GM23338 (cell line): Measurements from ENCODE around the gene LRRC19.

ENCODE experiments used
- CREB1 ChIP-seq: fragments of 250-450 bp; sonication (Bioruptor Pico); IDR thresholded peaks from 2 replicates; pipeline ENCODE4 v1.5.0; 2020; ENCODE audit warnings: low read depth, mild to moderate bottlenecking, moderate library complexity
- EZH2 ChIP-seq: fragments of 200-600 bp; sonication (generic); IDR thresholded peaks from one replicate; pipeline ENCODE4 v1.8.0; 2017; ENCODE audit warnings: antibody characterized with exemption, mild to moderate bottlenecking, low read depth; ENCODE audit not compliant: unreplicated experiment
- EZH2phosphoT487 ChIP-seq: fragments of 200-600 bp; sonication (generic); IDR thresholded peaks from one replicate; pipeline ENCODE4 v1.8.1; 2018; ENCODE audit warnings: antibody characterized with exemption; ENCODE audit not compliant: unreplicated experiment
- POLR2AphosphoS5 ChIP-seq: IDR thresholded peaks from 2 replicates; pipeline ENCODE4 v1.6.1; 2016; ENCODE audit warnings: antibody characterized with exemption, low read depth
- STAT1 ChIP-seq: IDR thresholded peaks from one replicate; pipeline ENCODE4 v1.6.1; 2016; ENCODE audit warnings: antibody characterized with exemption; ENCODE audit not compliant: unreplicated experiment
- ZNF114 ChIP-seq: fragments of 250-450 bp; sonication (Bioruptor Pico); IDR thresholded peaks from 2 replicates; pipeline ENCODE4 v1.5.0; 2020; ENCODE audit warnings: mild to moderate bottlenecking, moderate library complexity
- ZNF331 ChIP-seq: fragments of 250-450 bp; sonication (Bioruptor Pico); IDR thresholded peaks from 2 replicates; pipeline ENCODE4 v1.5.0; 2020; ENCODE audit warnings: low read depth, mild to moderate bottlenecking, moderate library complexity
- TF ChIP-seq, protein P1 (sequence below), 2 experiments: fragments of 200-600 bp in 1 of 2; sonication (generic) in 1 of 2; conservative IDR thresholded peaks; 2 replicates each; pipeline versions ENCODE4 v1.5.1 to v1.6.1; 2016 to 2017; ENCODE audit warnings: antibody characterized with exemption in 2 of 2, low read depth in 2 of 2, mild to moderate bottlenecking in 2 of 2, moderate library complexity in 1 of 2
- TF ChIP-seq, protein P2 (sequence below): IDR thresholded peaks from one replicate; pipeline ENCODE4 v1.6.1; 2018; ENCODE audit warnings: antibody characterized with exemption; ENCODE audit not compliant: unreplicated experiment

DNA sequence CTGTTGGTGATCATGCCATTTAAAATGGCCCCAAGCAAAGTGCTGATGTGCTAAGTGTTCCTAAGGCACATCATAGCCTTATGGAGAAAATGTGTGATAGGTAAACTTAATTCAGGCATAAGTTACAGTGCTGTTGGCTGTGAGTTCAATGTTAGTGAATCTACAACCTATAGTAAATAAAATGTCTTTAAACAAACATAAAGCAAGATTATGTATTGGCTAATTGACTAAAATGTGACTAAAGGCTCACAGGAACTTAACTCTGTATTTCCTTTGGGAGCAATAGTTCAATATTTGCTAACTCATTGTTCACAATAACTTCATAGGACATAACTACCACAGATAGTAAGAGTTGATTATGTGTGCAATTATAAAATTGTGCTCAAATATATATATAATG, 49.4 kb upstream of the LRRC19 start:
- no peak for TF ChIP-seq STAT1
- TF ChIP-seq, protein P1, sequence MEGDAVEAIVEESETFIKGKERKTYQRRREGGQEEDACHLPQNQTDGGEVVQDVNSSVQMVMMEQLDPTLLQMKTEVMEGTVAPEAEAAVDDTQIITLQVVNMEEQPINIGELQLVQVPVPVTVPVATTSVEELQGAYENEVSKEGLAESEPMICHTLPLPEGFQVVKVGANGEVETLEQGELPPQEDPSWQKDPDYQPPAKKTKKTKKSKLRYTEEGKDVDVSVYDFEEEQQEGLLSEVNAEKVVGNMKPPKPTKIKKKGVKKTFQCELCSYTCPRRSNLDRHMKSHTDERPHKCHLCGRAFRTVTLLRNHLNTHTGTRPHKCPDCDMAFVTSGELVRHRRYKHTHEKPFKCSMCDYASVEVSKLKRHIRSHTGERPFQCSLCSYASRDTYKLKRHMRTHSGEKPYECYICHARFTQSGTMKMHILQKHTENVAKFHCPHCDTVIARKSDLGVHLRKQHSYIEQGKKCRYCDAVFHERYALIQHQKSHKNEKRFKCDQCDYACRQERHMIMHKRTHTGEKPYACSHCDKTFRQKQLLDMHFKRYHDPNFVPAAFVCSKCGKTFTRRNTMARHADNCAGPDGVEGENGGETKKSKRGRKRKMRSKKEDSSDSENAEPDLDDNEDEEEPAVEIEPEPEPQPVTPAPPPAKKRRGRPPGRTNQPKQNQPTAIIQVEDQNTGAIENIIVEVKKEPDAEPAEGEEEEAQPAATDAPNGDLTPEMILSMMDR (conservative IDR thresholded peaks at IDR 0.05; ENCODE audit: low read depth in 2 of 2) = no peak
- no peak for TF ChIP-seq EZH2
- no peak for TF ChIP-seq ZNF114 (CRISPR knock-in tag)
- no peak for TF ChIP-seq CREB1 (CRISPR knock-in tag)
- no peak for TF ChIP-seq POLR2AphosphoS5
- no peak for TF ChIP-seq ZNF331 (CRISPR knock-in tag)
- TF ChIP-seq EZH2phosphoT487 = no peak
- TF ChIP-seq, protein P2, sequence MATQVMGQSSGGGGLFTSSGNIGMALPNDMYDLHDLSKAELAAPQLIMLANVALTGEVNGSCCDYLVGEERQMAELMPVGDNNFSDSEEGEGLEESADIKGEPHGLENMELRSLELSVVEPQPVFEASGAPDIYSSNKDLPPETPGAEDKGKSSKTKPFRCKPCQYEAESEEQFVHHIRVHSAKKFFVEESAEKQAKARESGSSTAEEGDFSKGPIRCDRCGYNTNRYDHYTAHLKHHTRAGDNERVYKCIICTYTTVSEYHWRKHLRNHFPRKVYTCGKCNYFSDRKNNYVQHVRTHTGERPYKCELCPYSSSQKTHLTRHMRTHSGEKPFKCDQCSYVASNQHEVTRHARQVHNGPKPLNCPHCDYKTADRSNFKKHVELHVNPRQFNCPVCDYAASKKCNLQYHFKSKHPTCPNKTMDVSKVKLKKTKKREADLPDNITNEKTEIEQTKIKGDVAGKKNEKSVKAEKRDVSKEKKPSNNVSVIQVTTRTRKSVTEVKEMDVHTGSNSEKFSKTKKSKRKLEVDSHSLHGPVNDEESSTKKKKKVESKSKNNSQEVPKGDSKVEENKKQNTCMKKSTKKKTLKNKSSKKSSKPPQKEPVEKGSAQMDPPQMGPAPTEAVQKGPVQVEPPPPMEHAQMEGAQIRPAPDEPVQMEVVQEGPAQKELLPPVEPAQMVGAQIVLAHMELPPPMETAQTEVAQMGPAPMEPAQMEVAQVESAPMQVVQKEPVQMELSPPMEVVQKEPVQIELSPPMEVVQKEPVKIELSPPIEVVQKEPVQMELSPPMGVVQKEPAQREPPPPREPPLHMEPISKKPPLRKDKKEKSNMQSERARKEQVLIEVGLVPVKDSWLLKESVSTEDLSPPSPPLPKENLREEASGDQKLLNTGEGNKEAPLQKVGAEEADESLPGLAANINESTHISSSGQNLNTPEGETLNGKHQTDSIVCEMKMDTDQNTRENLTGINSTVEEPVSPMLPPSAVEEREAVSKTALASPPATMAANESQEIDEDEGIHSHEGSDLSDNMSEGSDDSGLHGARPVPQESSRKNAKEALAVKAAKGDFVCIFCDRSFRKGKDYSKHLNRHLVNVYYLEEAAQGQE = no peak
